ENCODE data around the gene TRMT6. TPM values are rescaled to one million over a fixed set of nuclear protein-coding genes. Genes with fewer than 3 reads are reported as not detected.
A peak's percentile ranks its signal among the peaks of the same experiment; 100 is the strongest.

The TRMT6 gene
- 10 to 100 TPM in 3 of 4 donors, 1 to 10 TPM in 1; 9.5 to 13.6 (median 12.5) TPM for total RNA-seq

GRCh38 chr20:5950271-5951031 lies at the start of gene TRMT6, which contains the start of gene MCM8:
Gene TRMT6 (minus strand): TSS chr20:5950533. CDS start chr20:5950405, 128 bp downstream.
Gene MCM8 (plus strand): TSS chr20:5950652. CDS start chr20:5952016, 1,364 bp downstream.
- Histone ChIP-seq H3K4me1 (peaks cover 0 to 27% (median 13%) of the 10 kb centered on the region in 3 donors), H3K36me3 (peaks cover 0 to 58% of the 10 kb centered on the region in 2 donors), H3K27me3 (no peaks in the 10 kb centered on the region), H3K9me3 (no peaks in the 10 kb centered on the region), H3K27ac (peak within 1 kb of the TSS; percentile 75 to 86 (median 78)), H3K4me3 (peak within 1 kb of the TSS; percentile 47 to 68)
- TF ChIP-seq CTCF (IDR thresholded peaks at IDR 0.05) (peak in 1 of 4 experiments; percentile 25), EP300 (IDR thresholded peaks at IDR 0.05) (no peak), POLR2A (IDR thresholded peaks at IDR 0.05) (peak; percentile 35 to 59), POLR2AphosphoS5 (IDR thresholded peaks at IDR 0.05) (peak; percentile 94)
- 0 to 2% methylated on average over 7 to 24 of the region's 61 CpGs for WGBS, 2 donors (ENCODE audit: low coverage in 1 of 2)
- ATAC-seq, result peak; percentile 99

- Histone ChIP-seq H3K4me3 (no peak overlapping the region), H3K9me3 (no peaks in the 10 kb centered on the region), H3K4me1 (peaks cover 0 to 2% (median 0%) of the 10 kb centered on the region in 3 donors), H3K36me3 (peaks cover 0 to 11% of the 10 kb centered on the region in 2 donors), H3K27ac (no peak overlapping the region), H3K27me3 (no peaks in the 10 kb centered on the region)
- TF ChIP-seq CTCF (IDR thresholded peaks at IDR 0.05), result no peak
- TF ChIP-seq POLR2A (IDR thresholded peaks at IDR 0.05), result no peak
- no peak for TF ChIP-seq POLR2AphosphoS5 (IDR thresholded peaks at IDR 0.05)
- no peak for TF ChIP-seq EP300 (IDR thresholded peaks at IDR 0.05)
- WGBS, 2 donors (ENCODE audit: low coverage in 1 of 2), result 94 to 100% methylated on average over 4 to 8 of the region's 9 CpGs
- no peak for ATAC-seq
Observed at GRCh38 chr20:5999783-6000182, 49.5 kb upstream of the TRMT6 start.

GRCh38 chr20:5996765-5997164 lies 46.4 kb upstream of the TRMT6 start:
- Histone ChIP-seq H3K4me3 (no peak overlapping the region), H3K27ac (no peak overlapping the region), H3K27me3 (no peaks in the 10 kb centered on the region), H3K9me3 (no peaks in the 10 kb centered on the region), H3K36me3 (peaks cover 0 to 11% of the 10 kb centered on the region in 2 donors), H3K4me1 (peaks cover 0 to 11% (median 2%) of the 10 kb centered on the region in 3 donors)
- 95% methylated on average over 1 of the region's 1 CpG; no CpG with 5 or more reads in 1 of the 2 donors for WGBS, 2 donors (ENCODE audit: low coverage in 1 of 2)
- TF ChIP-seq POLR2A (IDR thresholded peaks at IDR 0.05) (no peak), EP300 (IDR thresholded peaks at IDR 0.05) (no peak), POLR2AphosphoS5 (IDR thresholded peaks at IDR 0.05) (no peak)
- ATAC-seq, result no peak

GRCh38 chr20:5991623-5992441 lies 41.5 kb upstream of the TRMT6 start:
- no peaks in the 10 kb centered on the region for H3K27me3 ChIP-seq
- ATAC-seq, result no peak
- WGBS, 2 donors (ENCODE audit: low coverage in 1 of 2), result 37 to 45% methylated on average over 2 of the region's 2 CpGs
- no peak for TF ChIP-seq POLR2A (IDR thresholded peaks at IDR 0.05)
- no peak for TF ChIP-seq CTCF (IDR thresholded peaks at IDR 0.05)
- no peak for TF ChIP-seq POLR2AphosphoS5 (IDR thresholded peaks at IDR 0.05)
- TF ChIP-seq EP300 (IDR thresholded peaks at IDR 0.05), result no peak
- no peaks in the 10 kb centered on the region for H3K9me3 ChIP-seq
- peaks cover 0 to 16% (median 2%) of the 10 kb centered on the region in 3 donors for H3K4me1 ChIP-seq
- no peak overlapping the region for H3K4me3 ChIP-seq
- peaks cover 0 to 30% of the 10 kb centered on the region in 2 donors for H3K36me3 ChIP-seq
- H3K27ac ChIP-seq, result peak overlapping the region in 3 of 4 donors; percentile 16 to 63 (median 50)

GRCh38 chr20:5990946-5991345 lies 40.6 kb upstream of the TRMT6 start:
- Histone ChIP-seq H3K27ac (peak overlapping the region in 3 of 4 donors; percentile 16 to 63 (median 50)), H3K4me3 (no peak overlapping the region), H3K4me1 (peaks cover 0 to 16% (median 2%) of the 10 kb centered on the region in 3 donors), H3K9me3 (no peaks in the 10 kb centered on the region), H3K27me3 (no peaks in the 10 kb centered on the region), H3K36me3 (peaks cover 0 to 36% of the 10 kb centered on the region in 2 donors)
- 85% methylated on average over 3 of the region's 3 CpGs; no CpG with 5 or more reads in 1 of the 2 donors for WGBS, 2 donors (ENCODE audit: low coverage in 1 of 2)
- TF ChIP-seq POLR2A (IDR thresholded peaks at IDR 0.05) (no peak), POLR2AphosphoS5 (IDR thresholded peaks at IDR 0.05) (no peak)
- ATAC-seq, result no peak
